Osteocyte (in vitro differentiated cells): ENCODE measurements around the gene PGLYRP3. TPM values are rescaled to one million over a fixed set of nuclear protein-coding genes. Genes with fewer than 3 reads are reported as not detected.

ENCODE experiments used
- DNase-seq: peaks from one replicate; pipeline ENCODE4 v3.0.0; 2021; ENCODE audit warnings: mixed read lengths; ENCODE audit not compliant: unreplicated experiment; ENCODE audit errors: extremely low spot score
- H3K27ac Mint-ChIP-seq: one replicate; pipeline ENCODE4 v1.8.0; 2021; ENCODE audit warnings: mild to moderate bottlenecking, mixed read lengths; ENCODE audit not compliant: unreplicated experiment
- H3K27me3 Mint-ChIP-seq: one replicate; pipeline ENCODE4 v1.8.0; 2021; ENCODE audit warnings: mixed read lengths; ENCODE audit not compliant: unreplicated experiment
- H3K36me3 Mint-ChIP-seq: one replicate; pipeline ENCODE4 v1.8.0; 2021; ENCODE audit warnings: mixed read lengths; ENCODE audit not compliant: unreplicated experiment
- H3K4me1 Mint-ChIP-seq: one replicate; pipeline ENCODE4 v1.8.0; 2021; ENCODE audit warnings: mixed read lengths; ENCODE audit not compliant: unreplicated experiment
- H3K4me3 Mint-ChIP-seq: one replicate; pipeline ENCODE4 v1.8.0; 2021; ENCODE audit warnings: mild to moderate bottlenecking, moderate library complexity, mixed read lengths; ENCODE audit not compliant: unreplicated experiment
- H3K9me3 Mint-ChIP-seq: one replicate; pipeline ENCODE4 v1.8.0; 2021; ENCODE audit warnings: mixed read lengths; ENCODE audit not compliant: unreplicated experiment
- total RNA-seq: library from RNA; stranded (reverse); gene quantifications from 2 replicates; pipeline ENCODE4 v1.2.1, GENCODE V29; 2021
- TF ChIP-seq, protein P1 (sequence below): fragments of 200-600 bp; sonication (generic); IDR thresholded peaks from 2 replicates; pipeline ENCODE4 v1.5.0; 2021; ENCODE audit warnings: antibody characterized with exemption, mild to moderate bottlenecking, moderate library complexity

PGLYRP3 gene
- total RNA-seq, 1 donor from 2014 or later: not detected

DNA sequence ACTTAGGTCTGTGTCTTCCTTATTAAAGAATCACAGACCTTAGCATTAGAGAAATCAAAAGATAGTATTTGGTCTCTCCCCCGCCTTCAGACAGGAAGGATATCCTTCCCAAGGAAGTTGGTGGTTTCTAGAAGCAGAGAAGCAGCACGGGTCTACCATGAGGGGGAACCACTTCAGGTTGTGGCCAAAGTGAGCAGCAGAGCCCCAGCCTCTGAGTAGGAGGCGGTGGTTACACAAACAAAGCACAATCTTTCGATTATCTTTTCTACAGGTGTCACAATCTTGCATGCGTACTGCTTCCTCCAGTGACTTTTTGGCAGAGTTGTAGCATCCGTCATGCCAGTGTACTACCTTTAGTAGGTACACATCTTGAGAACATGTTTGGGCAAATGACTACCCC lies 27.1 kb upstream of the PGLYRP3 start:
- Mint-ChIP-seq H3K4me3 (no peak overlapping the region), H3K9me3 (no peaks in the 10 kb centered on the region), H3K27me3 (no peaks in the 10 kb centered on the region), H3K36me3 (no peaks in the 10 kb centered on the region), H3K4me1 (no peaks in the 10 kb centered on the region), H3K27ac (no peak overlapping the region)
- DNase-seq: no peak
- TF ChIP-seq, protein P1, sequence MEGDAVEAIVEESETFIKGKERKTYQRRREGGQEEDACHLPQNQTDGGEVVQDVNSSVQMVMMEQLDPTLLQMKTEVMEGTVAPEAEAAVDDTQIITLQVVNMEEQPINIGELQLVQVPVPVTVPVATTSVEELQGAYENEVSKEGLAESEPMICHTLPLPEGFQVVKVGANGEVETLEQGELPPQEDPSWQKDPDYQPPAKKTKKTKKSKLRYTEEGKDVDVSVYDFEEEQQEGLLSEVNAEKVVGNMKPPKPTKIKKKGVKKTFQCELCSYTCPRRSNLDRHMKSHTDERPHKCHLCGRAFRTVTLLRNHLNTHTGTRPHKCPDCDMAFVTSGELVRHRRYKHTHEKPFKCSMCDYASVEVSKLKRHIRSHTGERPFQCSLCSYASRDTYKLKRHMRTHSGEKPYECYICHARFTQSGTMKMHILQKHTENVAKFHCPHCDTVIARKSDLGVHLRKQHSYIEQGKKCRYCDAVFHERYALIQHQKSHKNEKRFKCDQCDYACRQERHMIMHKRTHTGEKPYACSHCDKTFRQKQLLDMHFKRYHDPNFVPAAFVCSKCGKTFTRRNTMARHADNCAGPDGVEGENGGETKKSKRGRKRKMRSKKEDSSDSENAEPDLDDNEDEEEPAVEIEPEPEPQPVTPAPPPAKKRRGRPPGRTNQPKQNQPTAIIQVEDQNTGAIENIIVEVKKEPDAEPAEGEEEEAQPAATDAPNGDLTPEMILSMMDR: no peak

DNA sequence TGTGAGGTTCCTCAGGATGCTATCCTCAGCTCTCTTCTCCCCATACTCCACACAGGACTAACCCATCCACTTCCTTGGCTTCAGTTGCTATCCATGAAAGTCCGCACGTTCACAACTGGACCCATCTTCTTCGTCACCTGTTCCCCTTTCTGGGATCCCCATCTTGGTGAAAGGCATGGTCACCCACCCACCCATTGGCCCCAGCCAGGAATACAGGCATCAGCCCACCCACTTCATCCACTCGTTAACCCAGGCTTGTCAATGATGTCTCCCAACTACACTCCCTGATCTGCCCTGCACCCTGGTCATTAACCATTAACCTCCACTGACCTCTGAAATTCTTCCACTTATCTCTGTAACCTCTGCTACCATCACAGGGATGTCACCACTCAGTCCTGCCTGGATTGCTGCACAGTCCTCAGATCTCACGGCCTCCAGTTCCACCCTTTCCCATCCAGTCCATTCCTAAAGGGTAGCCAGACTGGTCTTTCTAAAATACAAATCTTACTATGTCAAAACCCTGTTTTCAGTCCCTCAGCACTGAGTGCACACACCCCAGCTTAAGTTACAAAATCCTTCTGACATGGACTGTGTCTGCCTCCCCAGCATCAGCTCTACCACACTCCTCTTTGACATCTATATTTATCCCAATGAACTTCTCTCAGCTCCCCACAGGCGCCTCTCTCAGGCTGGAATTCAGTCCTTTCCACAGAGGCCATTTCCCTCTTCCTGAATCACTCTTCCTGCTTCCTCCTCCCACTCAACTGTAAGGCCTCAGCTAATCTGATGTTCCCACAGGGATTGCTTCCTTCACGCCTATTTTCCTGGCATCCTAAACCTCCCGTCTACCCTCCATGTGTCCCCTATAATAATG lies 25.5 kb upstream of the PGLYRP3 start:
- Mint-ChIP-seq H3K4me3 (no peak overlapping the region), H3K4me1 (no peaks in the 10 kb centered on the region), H3K9me3 (no peaks in the 10 kb centered on the region), H3K27me3 (peaks cover 2% of the 10 kb centered on the region), H3K27ac (no peak overlapping the region), H3K36me3 (no peaks in the 10 kb centered on the region)
- TF ChIP-seq, protein P1: no peak
- DNase-seq: no peak

- Mint-ChIP-seq H3K4me3 (no peak overlapping the region), H3K27me3 (peaks cover 2% of the 10 kb centered on the region), H3K4me1 (no peaks in the 10 kb centered on the region), H3K9me3 (no peaks in the 10 kb centered on the region), H3K27ac (no peak overlapping the region), H3K36me3 (no peaks in the 10 kb centered on the region)
- no peak for DNase-seq
- TF ChIP-seq, protein P1: no peak
Measured at GRCh38 chr1:153336650-153337049, 23.9 kb upstream of the PGLYRP3 start.

DNA sequence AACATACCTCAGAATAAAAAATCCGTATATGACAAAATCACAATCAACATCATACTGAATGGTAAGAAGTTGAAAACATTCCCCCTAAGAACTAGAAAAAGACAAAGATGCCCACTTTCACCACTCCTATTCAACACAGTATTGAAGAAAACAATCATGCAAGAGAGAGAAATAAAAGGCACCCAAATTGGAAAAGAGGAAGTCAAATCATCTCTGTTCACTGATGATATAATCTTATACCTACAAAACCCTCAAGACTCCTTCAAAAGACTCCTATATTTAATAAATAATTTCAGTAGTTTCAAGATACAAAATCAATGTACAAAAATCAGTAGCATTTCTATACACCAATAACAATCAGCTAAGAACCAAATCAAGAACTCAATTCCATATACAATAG lies 21.1 kb upstream of the PGLYRP3 start:
- Mint-ChIP-seq H3K4me1 (no peaks in the 10 kb centered on the region), H3K9me3 (no peaks in the 10 kb centered on the region), H3K36me3 (no peaks in the 10 kb centered on the region), H3K27ac (no peak overlapping the region), H3K27me3 (peaks cover 2% of the 10 kb centered on the region), H3K4me3 (no peak overlapping the region)
- TF ChIP-seq, protein P1: no peak
- no peak for DNase-seq

GRCh38 chr1:153324912-153325311 lies 12.2 kb upstream of the PGLYRP3 start:
- Mint-ChIP-seq H3K9me3 (peaks cover 25% of the 10 kb centered on the region), H3K27me3 (no peaks in the 10 kb centered on the region), H3K27ac (no peak overlapping the region), H3K36me3 (no peaks in the 10 kb centered on the region), H3K4me3 (no peak overlapping the region), H3K4me1 (no peaks in the 10 kb centered on the region)
- TF ChIP-seq, protein P1: no peak
- DNase-seq: no peak
